Karpas-422 (cell line): ENCODE results near the gene ABCA12. TPM values are rescaled to one million over a fixed set of nuclear protein-coding genes. Genes with fewer than 3 reads are reported as not detected.

ENCODE experiments used
- DNase-seq: peaks from one replicate; pipeline ENCODE4 v3.0.0-alpha.2; 2015
- H2AFZ ChIP-seq: fragments of 200-600 bp; sonication (generic); 2 replicates; pipeline ENCODE4 v1.6.1; 2014; ENCODE audit warnings: antibody characterized with exemption, low read length, mixed read lengths
- H3K27ac ChIP-seq: fragments of 200-600 bp; sonication (generic); 2 replicates; pipeline ENCODE4 v1.5.1; 2014; ENCODE audit warnings: mild to moderate bottlenecking, low read length, moderate library complexity
- H3K27me3 ChIP-seq: fragments of 200-600 bp; sonication (generic); 2 replicates; pipeline ENCODE4 v1.6.1; 2014; ENCODE audit warnings: low read length, mixed read lengths
- H3K36me3 ChIP-seq: fragments of 200-600 bp; sonication (generic); 2 replicates; pipeline ENCODE4 v1.6.1; 2014; ENCODE audit warnings: low read length, mixed read lengths; ENCODE audit not compliant: insufficient read depth
- H3K4me1 ChIP-seq: fragments of 200-600 bp; sonication (generic); 2 replicates; pipeline ENCODE4 v1.6.1; 2014; ENCODE audit warnings: mild to moderate bottlenecking, low read length, mixed read lengths
- H3K4me2 ChIP-seq: fragments of 200-600 bp; sonication (generic); 2 replicates; pipeline ENCODE4 v1.6.1; 2014; ENCODE audit warnings: low read length, low read depth, mild to moderate bottlenecking; ENCODE audit not compliant: poor library complexity, severe bottlenecking
- H3K4me3 ChIP-seq: fragments of 200-600 bp; sonication (generic); 2 replicates; pipeline ENCODE4 v1.5.1; 2014; ENCODE audit warnings: mild to moderate bottlenecking, antibody characterized with exemption, low read length, mixed read lengths
- H3K79me2 ChIP-seq: fragments of 200-600 bp; sonication (generic); 2 replicates; pipeline ENCODE4 v1.6.1; 2014; ENCODE audit warnings: mild to moderate bottlenecking, low read length, mixed read lengths
- H3K9ac ChIP-seq: fragments of 200-600 bp; sonication (generic); 2 replicates; pipeline ENCODE4 v1.6.0; 2014; ENCODE audit warnings: low read length
- H3K9me2 ChIP-seq: fragments of 200-600 bp; sonication (generic), shearing (Covaris generic); replicated peaks from 2 replicates; pipeline ENCODE4 v1.6.0; 2014; ENCODE audit warnings: mild to moderate bottlenecking, low read length, moderate library complexity; ENCODE audit not compliant: insufficient read depth
- H3K9me3 ChIP-seq: fragments of 300-700, 200-600 bp; sonication (generic); 2 replicates; pipeline ENCODE4 v1.6.1; 2014; ENCODE audit warnings: low read length, mixed read lengths
- H4K20me1 ChIP-seq: fragments of 200-600 bp; sonication (generic); 2 replicates; pipeline ENCODE4 v1.6.1; 2014; ENCODE audit warnings: mild to moderate bottlenecking, antibody characterized with exemption, low read length, low read depth; ENCODE audit not compliant: insufficient read depth
- total RNA-seq: library from RNA; depleted of rRNA; stranded (reverse); fragments of >200 nt; shearing (Covaris generic); gene quantifications from 2 replicates; pipeline ENCODE4 v1.2.3, GENCODE V29; 2014; ENCODE audit warnings: low replicate concordance

Gene ABCA12
- total RNA-seq, 1 experiment from 2014 or later: not detected

DNA sequence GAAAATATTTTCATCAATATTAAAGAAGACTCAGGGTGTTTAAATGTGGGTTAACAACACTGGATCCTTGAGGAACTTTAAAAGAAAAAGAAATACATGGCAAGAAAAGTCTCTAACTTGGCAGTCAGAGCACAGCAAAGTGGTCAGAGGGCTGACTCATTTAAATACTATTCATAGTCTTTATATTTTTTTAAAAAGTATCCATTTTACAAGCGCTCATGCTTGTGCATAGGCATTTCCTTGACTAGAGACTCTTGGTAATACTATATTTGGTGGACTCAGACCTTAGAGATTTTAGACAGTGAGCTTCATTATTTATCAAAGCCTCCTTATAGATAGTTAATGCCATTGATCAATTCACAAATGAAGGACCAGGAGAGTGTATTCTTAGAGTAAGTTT lies 110.2 kb downstream of the ABCA12 start:
- Histone ChIP-seq H3K4me2 (no peak overlapping the region), H4K20me1 (no peaks in the 10 kb centered on the region), H3K9ac (no peak overlapping the region), H3K9me3 (no peaks in the 10 kb centered on the region), H3K27ac (no peak overlapping the region), H2AFZ (no peak overlapping the region), H3K79me2 (no peaks in the 10 kb centered on the region), H3K36me3 (no peaks in the 10 kb centered on the region), H3K4me1 (peaks cover 7% of the 10 kb centered on the region), H3K9me2 (no peaks in the 10 kb centered on the region), H3K27me3 (no peaks in the 10 kb centered on the region), H3K4me3 (no peak overlapping the region)
- DNase-seq: no peak

DNA sequence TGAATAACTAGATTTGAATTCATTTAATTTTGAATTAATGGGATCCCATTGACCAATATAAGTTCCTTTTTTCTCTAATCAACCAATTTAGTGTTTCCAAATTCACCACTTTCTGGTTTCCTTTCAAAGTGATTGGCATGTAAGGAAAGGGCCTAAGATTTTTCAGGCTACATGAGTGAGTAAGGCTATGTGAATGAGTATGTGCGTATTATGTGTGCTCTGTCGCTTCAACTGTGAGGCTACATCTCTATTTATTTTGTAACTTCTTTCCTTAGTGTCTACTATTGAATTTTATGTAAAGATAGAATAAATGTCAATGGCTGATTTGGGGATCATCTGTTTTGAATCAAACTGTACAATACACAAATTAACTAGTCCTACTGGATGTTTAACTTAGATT lies 110.6 kb downstream of the ABCA12 start:
- no peak overlapping the region for H3K27ac ChIP-seq
- no peak overlapping the region for H2AFZ ChIP-seq

DNA sequence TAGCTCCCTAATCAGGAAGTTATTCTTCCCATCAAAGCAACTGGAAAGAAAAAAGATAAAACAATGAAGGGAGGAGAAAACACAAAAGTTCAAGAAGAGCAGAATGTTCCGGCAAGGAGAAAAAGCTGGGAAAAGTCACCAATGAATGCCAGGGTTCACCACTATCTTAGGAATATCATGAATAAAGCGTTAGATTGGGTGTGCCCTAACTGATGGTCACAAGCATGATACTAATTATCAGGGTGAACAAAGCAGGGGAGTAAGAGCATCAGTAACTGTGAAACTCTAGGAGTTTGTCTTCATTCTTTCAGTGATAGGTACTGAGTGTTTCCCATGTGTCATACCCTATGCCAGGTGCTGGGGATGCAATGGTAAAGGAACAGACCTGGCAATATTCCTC lies 115.5 kb downstream of the ABCA12 start:
- Histone ChIP-seq H2AFZ (no peak overlapping the region), H3K9me2 (no peaks in the 10 kb centered on the region), H3K4me3 (no peak overlapping the region), H3K27me3 (no peaks in the 10 kb centered on the region), H3K79me2 (no peaks in the 10 kb centered on the region), H3K9me3 (no peaks in the 10 kb centered on the region), H3K4me2 (no peak overlapping the region), H3K27ac (no peak overlapping the region), H3K9ac (no peak overlapping the region), H4K20me1 (no peaks in the 10 kb centered on the region), H3K4me1 (no peaks in the 10 kb centered on the region), H3K36me3 (no peaks in the 10 kb centered on the region)
- DNase-seq: no peak

More for the DNA sequence above, 110.6 kb downstream of the ABCA12 start:
- Histone ChIP-seq H3K9me3 (no peaks in the 10 kb centered on the region), H3K4me1 (peaks cover 7% of the 10 kb centered on the region), H3K9ac (no peak overlapping the region), H3K4me2 (no peak overlapping the region), H3K79me2 (no peaks in the 10 kb centered on the region), H3K36me3 (no peaks in the 10 kb centered on the region), H4K20me1 (no peaks in the 10 kb centered on the region), H3K4me3 (no peak overlapping the region), H3K9me2 (no peaks in the 10 kb centered on the region), H3K27me3 (no peaks in the 10 kb centered on the region)
- no peak for DNase-seq

DNA sequence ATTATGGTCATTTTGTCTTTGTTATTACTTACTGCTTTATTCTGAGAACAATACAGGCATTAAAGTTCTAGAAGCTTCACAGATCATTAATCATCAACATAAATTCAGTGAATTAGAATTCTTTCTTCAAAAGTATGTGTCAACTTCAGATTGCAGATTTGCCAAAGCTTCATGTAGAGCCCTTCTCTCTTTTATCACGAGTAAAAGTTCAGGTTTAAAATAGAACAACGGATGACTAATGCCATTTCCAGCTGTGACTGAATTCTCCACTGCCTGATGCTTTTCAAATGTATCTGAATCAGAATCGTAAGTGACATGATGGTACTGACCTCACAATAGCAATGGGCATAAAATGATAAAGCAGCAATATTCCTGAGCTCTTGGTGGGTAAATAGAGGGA lies 116.0 kb downstream of the ABCA12 start:
- H3K9me3 ChIP-seq: no peaks in the 10 kb centered on the region
- H4K20me1 ChIP-seq: no peaks in the 10 kb centered on the region
- H3K9ac ChIP-seq: no peak overlapping the region
- no peak overlapping the region for H3K4me3 ChIP-seq
- DNase-seq: no peak
- H3K9me2 ChIP-seq: no peaks in the 10 kb centered on the region
- no peaks in the 10 kb centered on the region for H3K36me3 ChIP-seq
- H3K79me2 ChIP-seq: no peaks in the 10 kb centered on the region
- no peaks in the 10 kb centered on the region for H3K27me3 ChIP-seq
- no peaks in the 10 kb centered on the region for H3K4me1 ChIP-seq
- H2AFZ ChIP-seq: no peak overlapping the region
- no peak overlapping the region for H3K27ac ChIP-seq
- no peak overlapping the region for H3K4me2 ChIP-seq

DNA sequence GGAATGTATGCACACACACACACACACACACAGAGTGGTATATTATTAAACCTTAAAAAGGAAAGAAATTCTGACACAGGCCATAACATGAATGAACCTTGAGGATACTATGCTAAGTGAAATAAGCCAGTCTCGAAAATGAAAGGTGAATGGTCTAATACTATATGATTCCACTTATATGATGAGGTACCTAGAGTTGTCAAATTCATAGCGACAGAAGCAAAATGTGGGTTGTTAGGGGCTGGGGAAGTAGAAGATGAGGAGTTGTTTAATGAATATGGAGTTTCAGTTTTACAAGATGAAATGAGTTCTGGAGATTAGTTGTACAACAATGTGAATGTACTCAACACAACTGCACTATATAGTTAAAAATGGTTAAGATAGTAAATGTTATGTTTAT lies 118.1 kb downstream of the ABCA12 start:
- DNase-seq: no peak
- Histone ChIP-seq H3K9ac (no peak overlapping the region), H3K9me3 (no peaks in the 10 kb centered on the region), H4K20me1 (no peaks in the 10 kb centered on the region), H3K9me2 (no peaks in the 10 kb centered on the region), H3K4me3 (no peak overlapping the region), H3K4me1 (no peaks in the 10 kb centered on the region), H3K4me2 (no peak overlapping the region), H2AFZ (no peak overlapping the region), H3K36me3 (no peaks in the 10 kb centered on the region), H3K79me2 (no peaks in the 10 kb centered on the region), H3K27ac (no peak overlapping the region), H3K27me3 (no peaks in the 10 kb centered on the region)

DNA sequence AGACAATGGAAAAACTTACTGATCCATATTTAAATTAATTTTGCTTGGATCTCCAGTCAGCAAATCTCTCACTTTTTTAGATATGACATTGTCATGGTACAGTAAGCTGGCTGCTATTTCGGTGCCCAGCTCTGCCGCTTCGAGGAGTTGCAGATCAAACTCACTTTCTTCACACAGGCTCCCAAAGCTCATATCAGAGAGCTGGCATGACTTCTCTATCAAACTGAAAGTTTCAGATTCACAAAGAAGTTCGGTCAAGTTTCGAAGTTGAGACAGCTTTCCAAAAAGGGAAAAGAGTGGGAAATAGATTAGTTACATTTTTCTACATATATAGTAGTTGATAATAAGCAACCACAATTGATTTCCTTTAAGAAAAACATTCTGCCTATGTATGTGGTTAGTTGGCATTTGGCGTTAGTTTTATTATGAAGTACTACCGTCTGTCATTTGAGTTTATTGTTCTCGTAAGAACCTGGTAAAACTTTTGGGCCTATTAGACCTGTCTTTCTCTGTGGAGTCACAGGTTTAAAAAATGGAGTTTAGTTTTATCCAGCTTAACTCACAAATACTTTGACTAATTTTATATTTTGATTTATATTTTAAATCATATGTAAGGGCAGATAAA lies 118.8 kb downstream of the ABCA12 start:
- no peaks in the 10 kb centered on the region for H3K27me3 ChIP-seq
- H3K27ac ChIP-seq: no peak overlapping the region
- no peaks in the 10 kb centered on the region for H3K4me1 ChIP-seq
- no peaks in the 10 kb centered on the region for H3K9me2 ChIP-seq
- no peak overlapping the region for H3K4me3 ChIP-seq
- H2AFZ ChIP-seq: no peak overlapping the region
- no peaks in the 10 kb centered on the region for H3K9me3 ChIP-seq
- H4K20me1 ChIP-seq: no peaks in the 10 kb centered on the region
- no peak overlapping the region for H3K9ac ChIP-seq
- no peaks in the 10 kb centered on the region for H3K79me2 ChIP-seq
- DNase-seq: no peak
- H3K4me2 ChIP-seq: no peak overlapping the region
- no peaks in the 10 kb centered on the region for H3K36me3 ChIP-seq

DNA sequence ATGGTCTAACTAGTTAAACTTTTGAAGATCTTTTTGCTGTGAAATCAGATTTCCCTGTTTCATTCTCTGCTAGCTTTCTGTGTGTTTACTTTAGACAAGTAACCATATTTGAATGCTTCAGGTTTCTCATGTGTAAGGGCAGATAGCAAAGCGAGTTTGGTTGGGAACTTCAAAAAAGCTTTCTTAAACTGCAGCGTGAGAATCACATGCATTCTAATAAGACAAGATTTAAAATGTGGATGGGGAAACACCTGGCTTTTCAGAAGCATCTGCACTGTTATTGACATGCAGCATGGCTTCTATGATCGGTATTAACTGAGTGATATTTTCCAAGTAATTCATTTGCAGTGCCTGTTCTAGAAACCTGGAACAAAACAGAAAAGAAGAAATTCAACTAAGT lies 119.3 kb downstream of the ABCA12 start:
- Histone ChIP-seq H3K27ac (no peak overlapping the region), H3K36me3 (no peaks in the 10 kb centered on the region), H4K20me1 (no peaks in the 10 kb centered on the region), H3K9me3 (no peaks in the 10 kb centered on the region), H3K4me3 (no peak overlapping the region), H3K9me2 (no peaks in the 10 kb centered on the region), H3K4me1 (no peaks in the 10 kb centered on the region), H3K79me2 (no peaks in the 10 kb centered on the region), H2AFZ (no peak overlapping the region), H3K4me2 (no peak overlapping the region), H3K9ac (no peak overlapping the region), H3K27me3 (no peaks in the 10 kb centered on the region)
- DNase-seq: no peak

DNA sequence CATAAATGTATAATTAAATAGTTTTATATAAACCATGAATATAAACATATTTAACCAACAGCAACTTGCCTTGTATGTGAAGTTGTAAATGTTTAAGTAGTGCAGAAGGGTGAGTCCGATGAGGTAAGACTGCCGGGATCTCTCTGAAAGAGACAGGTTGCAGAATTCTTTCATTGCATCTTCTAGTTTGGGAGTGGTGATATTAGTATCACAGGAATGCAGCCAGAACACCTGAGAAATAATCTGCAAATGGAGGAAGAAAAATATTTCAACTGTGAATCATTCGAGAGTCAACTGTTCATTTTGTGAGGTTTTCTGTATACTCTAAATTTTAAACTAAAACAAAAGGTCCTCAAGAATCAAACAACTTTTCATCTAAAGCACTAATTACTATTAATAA lies 123.0 kb downstream of the ABCA12 start:
- Histone ChIP-seq H2AFZ (no peak overlapping the region), H3K9me3 (no peaks in the 10 kb centered on the region)

DNA sequence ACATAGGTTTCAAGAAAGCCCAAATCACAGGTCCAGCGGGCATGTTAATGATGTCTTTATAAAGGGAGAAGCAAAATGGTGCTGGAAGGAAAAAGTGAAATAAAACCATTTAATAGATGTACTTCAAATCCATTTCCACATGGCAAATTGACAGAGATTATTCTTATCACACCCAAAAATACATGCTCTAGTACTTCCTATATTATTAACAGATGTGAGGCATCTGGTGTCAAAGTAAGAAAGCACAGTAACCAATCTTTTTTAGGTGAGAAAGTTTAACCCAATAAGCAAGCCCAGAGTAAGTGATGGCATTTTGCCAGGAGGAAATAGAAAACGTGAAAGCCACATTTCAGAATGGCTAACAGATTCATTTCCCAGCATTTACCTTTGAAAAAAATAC lies 128.0 kb downstream of the ABCA12 start:
- Histone ChIP-seq H3K4me3 (no peak overlapping the region), H3K9ac (no peak overlapping the region), H3K27me3 (no peaks in the 10 kb centered on the region), H4K20me1 (no peaks in the 10 kb centered on the region), H3K27ac (no peak overlapping the region), H3K79me2 (no peaks in the 10 kb centered on the region), H3K9me3 (no peaks in the 10 kb centered on the region), H2AFZ (no peak overlapping the region), H3K4me1 (no peaks in the 10 kb centered on the region), H3K4me2 (no peak overlapping the region), H3K36me3 (no peaks in the 10 kb centered on the region), H3K9me2 (no peaks in the 10 kb centered on the region)
- DNase-seq: no peak

More for the DNA sequence above, 123.0 kb downstream of the ABCA12 start:
- no peaks in the 10 kb centered on the region for H3K4me1 ChIP-seq
- no peaks in the 10 kb centered on the region for H3K79me2 ChIP-seq
- no peak for DNase-seq
- H3K36me3 ChIP-seq: no peaks in the 10 kb centered on the region
- no peaks in the 10 kb centered on the region for H3K27me3 ChIP-seq
- no peak overlapping the region for H3K4me3 ChIP-seq
- no peaks in the 10 kb centered on the region for H4K20me1 ChIP-seq
- H3K9me2 ChIP-seq: no peaks in the 10 kb centered on the region
- H3K4me2 ChIP-seq: no peak overlapping the region
- H3K9ac ChIP-seq: no peak overlapping the region
- no peak overlapping the region for H3K27ac ChIP-seq
